Islet precursor cell (in vitro differentiated cells): ENCODE measurements around the gene TMEM220.
A peak's percentile ranks its signal among the peaks of the same experiment; 100 is the strongest.

ENCODE experiments used
- DNase-seq: peaks from one replicate; pipeline ENCODE4 v3.0.0-alpha.2; 2018

Gene TMEM220

GRCh38 chr17:10729334-10730193, at the start of gene TMEM220:
TSS of gene TMEM220 (minus strand) at chr17:10730023. CDS start at chr17:10729851, 172 bp downstream.
- peak; percentile 97 for DNase-seq

- DNase-seq: no peak
Observed at GRCh38 chr17:10779609-10780008, 49.8 kb upstream of the TMEM220 start.

GRCh38 chr17:10777890-10778289, 48.1 kb upstream of the TMEM220 start:
- no peak for DNase-seq

GRCh38 chr17:10777131-10777807, 47.4 kb upstream of the TMEM220 start:
- DNase-seq: no peak

GRCh38 chr17:10776381-10776780, 46.6 kb upstream of the TMEM220 start:
- DNase-seq: no peak

- no peak for DNase-seq
Observed at GRCh38 chr17:10775740-10776356, 46.0 kb upstream of the TMEM220 start.

- no peak for DNase-seq
Observed at GRCh38 chr17:10775058-10775457, 45.2 kb upstream of the TMEM220 start.

- DNase-seq: no peak
Observed at GRCh38 chr17:10773391-10773790, 43.6 kb upstream of the TMEM220 start.

GRCh38 chr17:10772425-10773380, 42.9 kb upstream of the TMEM220 start:
- DNase-seq: peak; percentile 88

- no peak for DNase-seq
Observed at GRCh38 chr17:10771148-10771547, 41.3 kb upstream of the TMEM220 start.

GRCh38 chr17:10769840-10770239, 40.0 kb upstream of the TMEM220 start:
- no peak for DNase-seq

GRCh38 chr17:10768750-10769251, 39.0 kb upstream of the TMEM220 start:
- no peak for DNase-seq

- DNase-seq: no peak
Observed at GRCh38 chr17:10767232-10767631, 37.4 kb upstream of the TMEM220 start.

GRCh38 chr17:10762037-10762436, 32.2 kb upstream of the TMEM220 start:
- no peak for DNase-seq

- no peak for DNase-seq
Observed at GRCh38 chr17:10761281-10761680, 31.5 kb upstream of the TMEM220 start.

- no peak for DNase-seq
Observed at GRCh38 chr17:10758062-10758461, 28.2 kb upstream of the TMEM220 start.

- no peak for DNase-seq
Observed at GRCh38 chr17:10757647-10758046, 27.8 kb upstream of the TMEM220 start.

GRCh38 chr17:10757067-10757466, 27.2 kb upstream of the TMEM220 start:
- no peak for DNase-seq

GRCh38 chr17:10756619-10757018, 26.8 kb upstream of the TMEM220 start:
- no peak for DNase-seq

- no peak for DNase-seq
Observed at GRCh38 chr17:10756185-10756584, 26.4 kb upstream of the TMEM220 start.

GRCh38 chr17:10755592-10756127, 25.8 kb upstream of the TMEM220 start:
- DNase-seq: no peak
